ENCODE measurements around the gene NGB.
"Not testable (repeated sequence)": the region's sequence is repeated elsewhere in the genome, so short reads cannot be mapped to it uniquely, and the experiment has no call there.

NGB gene, protein sequence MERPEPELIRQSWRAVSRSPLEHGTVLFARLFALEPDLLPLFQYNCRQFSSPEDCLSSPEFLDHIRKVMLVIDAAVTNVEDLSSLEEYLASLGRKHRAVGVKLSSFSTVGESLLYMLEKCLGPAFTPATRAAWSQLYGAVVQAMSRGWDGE

GRCh38 chr14:77271113-77271710, at the start of gene NGB:
TSS of gene NGB (minus strand) at chr14:77271206. CDS start at chr14:77270937, 269 bp downstream.
- TF ChIP-seq, protein P1, sequence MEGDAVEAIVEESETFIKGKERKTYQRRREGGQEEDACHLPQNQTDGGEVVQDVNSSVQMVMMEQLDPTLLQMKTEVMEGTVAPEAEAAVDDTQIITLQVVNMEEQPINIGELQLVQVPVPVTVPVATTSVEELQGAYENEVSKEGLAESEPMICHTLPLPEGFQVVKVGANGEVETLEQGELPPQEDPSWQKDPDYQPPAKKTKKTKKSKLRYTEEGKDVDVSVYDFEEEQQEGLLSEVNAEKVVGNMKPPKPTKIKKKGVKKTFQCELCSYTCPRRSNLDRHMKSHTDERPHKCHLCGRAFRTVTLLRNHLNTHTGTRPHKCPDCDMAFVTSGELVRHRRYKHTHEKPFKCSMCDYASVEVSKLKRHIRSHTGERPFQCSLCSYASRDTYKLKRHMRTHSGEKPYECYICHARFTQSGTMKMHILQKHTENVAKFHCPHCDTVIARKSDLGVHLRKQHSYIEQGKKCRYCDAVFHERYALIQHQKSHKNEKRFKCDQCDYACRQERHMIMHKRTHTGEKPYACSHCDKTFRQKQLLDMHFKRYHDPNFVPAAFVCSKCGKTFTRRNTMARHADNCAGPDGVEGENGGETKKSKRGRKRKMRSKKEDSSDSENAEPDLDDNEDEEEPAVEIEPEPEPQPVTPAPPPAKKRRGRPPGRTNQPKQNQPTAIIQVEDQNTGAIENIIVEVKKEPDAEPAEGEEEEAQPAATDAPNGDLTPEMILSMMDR (IDR thresholded peaks at IDR 0.05; ENCODE audit: low read depth, low read length): no peak
- DNase-seq (ENCODE audit: extremely low read depth, low read depth): no peak

DNA sequence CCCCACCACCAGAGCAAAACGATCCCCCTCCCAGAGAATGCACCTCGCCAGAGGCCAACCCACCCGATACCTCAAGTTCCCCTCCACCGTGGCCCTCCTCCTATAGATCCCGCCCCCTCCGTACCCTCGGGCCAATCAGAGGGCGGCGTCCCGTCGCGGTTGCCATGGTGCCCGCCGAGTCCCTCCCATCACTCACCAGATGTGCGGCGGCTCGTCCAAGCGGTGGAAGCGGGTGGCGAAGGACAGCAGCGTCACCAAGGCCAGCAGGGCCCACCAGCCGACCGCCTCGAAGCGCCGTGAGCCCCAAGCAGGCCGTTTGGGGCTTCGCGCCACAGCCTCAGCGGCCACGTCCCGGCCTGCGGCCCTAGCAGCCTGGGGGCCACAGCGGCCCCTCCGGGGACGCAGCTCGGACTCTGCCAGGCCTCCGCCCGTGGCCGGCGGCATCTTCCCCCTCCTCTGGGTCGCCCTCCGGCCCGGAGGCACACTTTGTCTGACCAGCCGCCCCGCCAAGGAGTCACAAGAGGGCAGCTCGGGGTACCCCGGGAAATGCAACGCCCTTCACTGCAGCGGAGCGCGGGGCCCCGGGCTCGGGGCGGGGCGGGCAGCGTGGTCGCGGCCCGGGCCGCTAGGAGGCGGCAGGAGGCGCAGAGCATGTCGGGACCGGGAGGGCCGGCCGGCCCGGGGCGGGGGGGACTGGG, 49.4 kb upstream of the NGB start, which contains the start of gene POMT2:
TSS of gene POMT2 (minus strand) at position 646 of the 698 bp plus-strand sequence. CDS start at position 444, 202 bp downstream.
- peak; percentile 52 for DNase-seq (ENCODE audit: extremely low read depth, low read depth)

GRCh38 chr14:77319422-77319821, 48.4 kb upstream of the NGB start:
- TF ChIP-seq, protein P1 (IDR thresholded peaks at IDR 0.05; ENCODE audit: low read depth, low read length): no peak
- DNase-seq (ENCODE audit: extremely low read depth, low read depth): no peak

More for the DNA sequence above, 49.4 kb upstream of the NGB start, which contains the start of gene POMT2:
- TF ChIP-seq, protein P1 (IDR thresholded peaks at IDR 0.05; ENCODE audit: low read depth, low read length): no peak; the same call in 1 of the 2 replicates

GRCh38 chr14:77318756-77319155, 47.8 kb upstream of the NGB start:
- DNase-seq (ENCODE audit: extremely low read depth, low read depth): not testable (repeated sequence)

GRCh38 chr14:77318006-77318553, 47.1 kb upstream of the NGB start:
- TF ChIP-seq, protein P1 (IDR thresholded peaks at IDR 0.05; ENCODE audit: low read depth, low read length): no peak
- DNase-seq (ENCODE audit: extremely low read depth, low read depth): no peak

DNA sequence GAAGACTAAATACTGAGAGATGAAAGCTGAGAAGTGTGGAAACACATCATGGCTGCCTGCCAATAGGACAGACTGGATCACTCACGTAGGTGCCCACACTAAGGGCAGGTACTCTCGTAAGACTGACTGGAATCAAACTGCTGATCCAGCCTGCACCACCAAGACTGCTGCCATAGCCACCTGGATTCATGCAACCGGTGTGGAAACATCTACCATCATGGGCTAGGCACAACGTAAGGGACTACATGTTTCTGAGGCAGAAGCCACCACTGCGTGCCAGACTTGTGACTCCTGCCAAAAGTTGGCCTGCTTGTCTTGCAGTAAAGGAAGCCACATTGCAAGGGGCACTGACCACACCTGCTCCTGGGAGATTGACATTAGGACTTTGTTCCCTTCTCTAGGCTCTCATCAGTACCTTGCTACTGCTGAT, 45.9 kb upstream of the NGB start:
- TF ChIP-seq, protein P1 (IDR thresholded peaks at IDR 0.05; ENCODE audit: low read depth, low read length): no peak
- no peak for DNase-seq (ENCODE audit: extremely low read depth, low read depth)

- TF ChIP-seq, protein P1 (IDR thresholded peaks at IDR 0.05; ENCODE audit: low read depth, low read length): no peak
- DNase-seq (ENCODE audit: extremely low read depth, low read depth): no peak
Observed at GRCh38 chr14:77316195-77316505, 45.1 kb upstream of the NGB start.
